Kasumi-1 (cell line): Measurements from ENCODE around the gene CCDC116.

Source experiments
- DNase-seq, 2 experiments: peaks; one replicate each; lab custom pipeline; 2025; lab: John Stamatoyannopoulos, UW

The CCDC116 gene

DNA sequence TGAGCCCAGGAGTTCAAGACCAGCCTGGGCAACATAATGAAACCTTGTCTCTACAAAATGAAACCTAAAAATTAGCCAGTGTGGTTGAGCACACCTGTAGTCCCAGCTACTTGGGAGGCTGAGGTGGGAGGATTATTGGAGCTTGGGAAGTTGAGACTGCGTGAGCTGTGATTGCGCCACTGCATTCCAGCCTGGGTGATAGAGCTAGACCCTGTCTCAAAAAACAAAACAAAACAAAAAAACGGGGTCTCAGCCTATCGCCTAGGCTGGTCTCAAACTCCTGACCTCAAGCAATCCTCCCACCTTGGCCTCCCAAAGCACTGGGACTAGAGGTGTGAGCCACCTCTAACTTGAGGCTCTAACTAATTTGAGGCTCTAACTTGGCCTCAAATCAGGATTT, 46.8 kb downstream of the CCDC116 start:
- DNase-seq: no peak

DNA sequence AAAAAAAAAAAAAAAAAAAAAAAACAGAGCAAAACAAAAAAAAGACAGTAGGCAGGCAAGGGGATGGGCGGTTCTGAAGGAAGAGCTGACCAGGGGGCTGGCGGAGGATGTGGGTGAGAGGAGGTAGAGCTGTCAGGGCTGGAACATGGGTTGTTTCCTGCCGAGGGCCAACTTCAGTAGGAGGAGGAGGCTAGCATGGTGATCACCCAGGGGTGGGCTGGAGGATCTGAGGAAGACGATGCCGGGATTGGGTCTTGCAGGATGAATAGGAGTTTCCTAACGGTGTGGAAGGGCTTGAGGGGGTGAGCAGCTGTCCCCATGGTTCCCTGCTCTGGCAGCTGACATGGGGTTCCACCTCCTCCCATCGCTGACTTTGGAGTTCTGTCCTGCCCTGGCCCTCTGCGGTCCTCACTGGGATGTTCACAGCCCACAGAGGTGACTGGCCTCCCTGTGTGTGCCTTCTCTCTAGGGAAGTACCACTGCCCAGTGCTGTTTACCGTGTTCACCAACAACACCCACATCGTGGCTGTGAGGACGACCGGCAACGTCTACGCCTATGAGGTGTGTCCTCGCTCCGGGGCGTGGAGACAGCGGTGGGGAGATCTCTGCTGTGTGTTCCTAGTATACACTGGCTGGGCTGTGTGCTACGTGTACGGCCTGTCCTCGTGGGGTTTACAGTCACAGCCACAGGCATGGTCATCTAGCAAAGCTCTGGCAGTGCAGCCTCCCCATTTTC, 48.4 kb downstream of the CCDC116 start:
- no peak for DNase-seq

DNA sequence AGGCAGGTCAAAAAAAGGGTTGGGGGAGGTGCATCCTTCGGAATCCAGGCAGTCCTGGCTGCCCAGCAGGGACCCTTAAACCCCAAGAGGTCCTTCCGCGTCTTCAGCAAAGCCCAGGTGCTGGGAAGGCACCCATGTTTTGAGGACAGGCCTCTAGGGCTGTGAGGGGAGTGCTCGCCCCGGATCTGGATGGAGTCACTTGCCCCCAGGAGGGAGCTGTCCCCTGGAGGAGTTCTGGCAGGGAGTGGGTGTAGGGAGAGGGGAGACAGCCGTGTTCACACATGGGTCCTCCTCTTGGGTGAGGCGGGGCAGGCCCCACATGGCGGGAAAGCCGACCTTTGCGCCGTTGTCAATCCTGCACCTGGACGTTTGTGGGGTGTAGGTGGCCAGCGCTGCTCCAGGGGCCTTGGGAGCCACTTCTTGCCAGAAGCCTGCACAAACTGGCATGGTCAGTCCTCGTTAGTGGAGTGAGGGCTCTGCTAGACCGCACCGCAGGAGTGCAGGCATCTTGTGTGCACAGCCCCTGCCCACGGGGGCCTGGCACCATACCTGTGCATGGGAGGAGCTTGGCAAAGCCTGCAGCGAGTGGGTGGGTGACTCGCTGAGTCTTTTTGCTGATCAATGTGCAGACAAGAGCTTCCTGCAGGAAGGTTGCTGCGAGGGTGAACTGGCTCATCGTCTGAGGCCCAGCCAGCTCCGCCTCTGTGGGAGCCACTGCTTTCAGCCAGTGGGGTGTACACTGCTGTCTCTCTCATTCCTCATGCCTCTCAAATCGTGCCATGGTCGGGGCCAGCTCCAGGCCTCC, 49.2 kb downstream of the CCDC116 start:
- DNase-seq: no peak

GRCh38 chr22:21682385-21683175, 50.0 kb downstream of the CCDC116 start:
- DNase-seq: no peak

DNA sequence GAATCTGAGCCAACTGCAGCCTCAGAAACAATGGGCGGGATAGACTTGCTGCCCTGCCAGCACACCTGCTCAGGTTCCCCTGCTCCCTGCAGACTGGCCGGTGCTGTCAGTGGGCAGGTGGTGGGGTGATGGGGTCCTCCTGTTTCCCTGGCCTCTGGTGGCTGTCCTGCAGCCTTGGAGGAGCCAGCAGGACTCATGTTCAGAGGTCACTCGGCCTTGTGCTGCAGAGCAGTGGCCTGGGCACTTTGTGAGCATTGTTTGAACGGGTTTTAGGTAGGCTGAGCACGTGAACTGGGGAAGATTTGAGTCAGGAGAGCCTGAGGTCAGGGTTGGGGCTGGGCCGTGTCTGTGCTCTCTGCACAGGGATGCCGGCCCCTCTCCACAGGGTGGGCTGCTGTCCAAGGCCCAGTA, 50.8 kb downstream of the CCDC116 start:
- no peak for DNase-seq

- no peak for DNase-seq
Observed at GRCh38 chr22:21684492-21685163, 52.1 kb downstream of the CCDC116 start.

- no peak for DNase-seq
Observed at GRCh38 chr22:21685164-21685513, 52.6 kb downstream of the CCDC116 start.

GRCh38 chr22:21686193-21686608, 53.6 kb downstream of the CCDC116 start:
- DNase-seq: no peak
